Fibroblast of the aortic adventitia (primary cell): ENCODE data around the gene CDH2. TPM values are rescaled to one million over a fixed set of nuclear protein-coding genes. Genes with fewer than 3 reads are reported as not detected.
A peak's percentile ranks its signal among the peaks of the same experiment; 100 is the strongest.

ENCODE experiments used
- DNase-seq: peaks from one replicate; pipeline ENCODE4 v3.0.0-alpha.2; 2010; ENCODE audit warnings: low read depth
- H3K4me3 ChIP-seq: 2 replicates; pipeline ENCODE4 v1.5.1; 2011; ENCODE audit warnings: low read depth, mild to moderate bottlenecking, control low read depth, low read length, moderate library complexity
- CTCF ChIP-seq: IDR thresholded peaks from 2 replicates; pipeline ENCODE4 v1.5.1; 2011; ENCODE audit warnings: mild to moderate bottlenecking, low read length, control low read depth, inconsistent platforms; ENCODE audit not compliant: insufficient read depth
- total RNA-seq: library from RNA; depleted of rRNA; stranded (reverse); fragments of >200 nt; gene quantifications from 2 replicates; pipeline ENCODE4 v1.2.3, GENCODE V29; 2012; ENCODE audit warnings: low replicate concordance

Gene CDH2
- total RNA-seq, 1 donor: 64.1 TPM

- no peak overlapping the region for H3K4me3 ChIP-seq
- no peak for TF ChIP-seq CTCF
- DNase-seq: no peak
Observed at GRCh38 chr18:28067346-28067745, 109.6 kb downstream of the CDH2 start.

GRCh38 chr18:28065793-28066186 lies 111.1 kb downstream of the CDH2 start:
- TF ChIP-seq CTCF: no peak
- DNase-seq: no peak
- no peak overlapping the region for H3K4me3 ChIP-seq

- TF ChIP-seq CTCF: no peak
- no peak overlapping the region for H3K4me3 ChIP-seq
- DNase-seq: peak; percentile 95
Observed at GRCh38 chr18:28065031-28065792, 111.7 kb downstream of the CDH2 start.

DNA sequence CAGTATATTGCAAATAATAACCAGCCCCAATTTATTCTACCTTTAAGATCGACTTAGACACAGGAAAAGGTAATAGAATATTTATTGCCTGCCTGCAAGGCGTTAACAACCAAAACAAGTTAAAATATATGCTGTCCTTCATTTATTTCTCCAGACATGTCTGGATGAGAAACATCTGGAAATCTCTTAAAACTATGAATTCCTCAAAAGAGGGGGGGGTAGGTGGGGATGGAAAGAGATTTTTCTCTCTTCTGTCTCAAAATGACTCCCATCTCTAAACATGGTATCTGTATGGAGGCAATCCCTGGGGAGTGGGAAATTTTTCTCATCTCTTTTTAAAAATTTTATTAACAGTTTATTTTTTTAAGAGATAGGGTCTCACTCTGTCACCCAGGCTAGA lies 113.0 kb downstream of the CDH2 start:
- H3K4me3 ChIP-seq: no peak overlapping the region
- no peak for DNase-seq
- no peak for TF ChIP-seq CTCF

GRCh38 chr18:28063271-28063761 lies 113.6 kb downstream of the CDH2 start:
- DNase-seq: peak; percentile 55
- H3K4me3 ChIP-seq: no peak overlapping the region
- no peak for TF ChIP-seq CTCF

DNA sequence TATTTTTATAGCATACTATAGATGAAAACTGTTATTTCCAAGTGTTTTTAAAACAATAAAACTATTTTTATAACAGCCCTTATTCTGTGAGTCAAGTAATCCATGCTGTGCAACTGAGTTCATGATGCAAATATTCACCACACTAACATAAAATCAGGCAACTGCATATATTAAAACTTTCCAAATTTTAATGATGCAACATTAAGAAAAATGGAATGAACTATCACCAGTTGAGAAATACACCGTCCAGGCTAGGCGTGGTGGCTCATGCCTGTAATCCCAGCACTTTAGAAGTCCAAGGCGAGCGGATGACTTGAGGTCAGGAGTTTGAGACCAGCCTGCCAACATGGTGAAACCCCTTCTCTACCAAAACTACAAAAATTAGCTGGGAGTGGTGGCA lies 114.5 kb downstream of the CDH2 start:
- no peak overlapping the region for H3K4me3 ChIP-seq
- TF ChIP-seq CTCF: no peak
- DNase-seq: peak; percentile 82
